HepG2 (cell line): ENCODE data around the gene ARFGAP1. TPM values are rescaled to one million over a fixed set of nuclear protein-coding genes. Genes with fewer than 3 reads are reported as not detected.
A peak's percentile ranks its signal among the peaks of the same experiment; 100 is the strongest.

Experiments
- ATAC-seq: fragments of 200-7000 bp; cut with Tn5 transposase; 3 replicates; pipeline ENCODE4 v1.9.1; 2020; ENCODE audit warnings: mild to moderate bottlenecking, moderate library complexity
- BruUV-seq: library from RNA; stranded (reverse); fragments of 400-500 nt; replicated peaks from 2 replicates; lab custom pipeline; 2021; lab: Mats Ljungman, UMichigan
- CTCF ChIA-PET: fragments of 300-600 bp; formaldehyde crosslinking; extraction: SDS; loops from one replicate; lab custom pipeline; 2021; ENCODE audit warnings: low total read pairs, inconsistent platforms, low intra/inter-chr PET ratio; lab: Yijun Ruan, JAX
- POLR2A ChIA-PET: fragments of 350-600 bp; sonication (Branson Sonifier 250); formaldehyde crosslinking; loops from one replicate; lab custom pipeline; 2020; ENCODE audit warnings: antibody characterized with exemption, inconsistent platforms; lab: Yijun Ruan, JAX
- DNase-seq: peaks from one replicate; pipeline ENCODE4 v3.0.0-alpha.2; 2015; ENCODE audit warnings: low spot score
- FAIRE-seq: peaks from 3 replicates; lab custom pipeline; 2011; peaks lifted over from hg19 to GRCh38; lab: Jason Lieb, UNC
- H2AFZ ChIP-seq: one replicate; pipeline ENCODE4 v1.6.1; 2011; ENCODE audit warnings: low read length, inconsistent platforms
- H3K27ac ChIP-seq: fragments of 300-600 bp; 3 replicates; pipeline ENCODE4 v1.8.0; 2011; ENCODE audit warnings: mixed run types, mild to moderate bottlenecking, mixed read lengths, low read length, inconsistent platforms; ENCODE audit not compliant: insufficient read depth; ENCODE audit errors: extremely low read length
- H3K27me3 ChIP-seq, 2 experiments: fragments of 200-600 bp in 1 of 2; 2 replicates in 1 of 2; 3 replicates in 1 of 2; pipeline versions ENCODE4 v1.6.0 to v1.8.0; 2011; ENCODE audit warnings: low read length in 2 of 2, mild to moderate bottlenecking in 2 of 2, moderate library complexity in 2 of 2, inconsistent platforms in 1 of 2; ENCODE audit not compliant: insufficient read depth in 2 of 2, control insufficient read depth in 1 of 2
- H3K36me3 ChIP-seq, 2 experiments: fragments of 200-600 bp in 1 of 2; replicated peaks in 1 of 2; 2 replicates in 1 of 2; 3 replicates in 1 of 2; pipeline versions ENCODE4 v1.5.1 to v1.8.0; 2011; ENCODE audit warnings: low read length in 2 of 2, inconsistent platforms in 1 of 2; ENCODE audit not compliant: insufficient read depth in 2 of 2, control insufficient read depth in 1 of 2
- H3K4me1 ChIP-seq: 2 replicates; pipeline ENCODE4 v1.5.1; 2012; ENCODE audit warnings: low read length, inconsistent platforms; ENCODE audit not compliant: insufficient read depth
- H3K4me2 ChIP-seq: 2 replicates; pipeline ENCODE4 v1.6.0; 2011; ENCODE audit warnings: low read depth, low read length, inconsistent platforms
- H3K4me3 ChIP-seq, 3 experiments: fragments of 200-600 bp in 1 of 3; sonication (generic), shearing (Covaris generic) in 1 of 3; replicated peaks in 1 of 3; 2 replicates each; pipeline ENCODE4 v1.5.1; 2011 to 2016; ENCODE audit warnings: low read length in 3 of 3, inconsistent platforms in 2 of 3, low read depth in 2 of 3, mild to moderate bottlenecking in 2 of 3, control low read depth in 1 of 3, mixed read lengths in 1 of 3; ENCODE audit not compliant: insufficient read depth in 1 of 3
- H3K79me2 ChIP-seq: one replicate; pipeline ENCODE4 v1.6.1; 2011; ENCODE audit warnings: low read length, inconsistent platforms; ENCODE audit not compliant: insufficient read depth
- H3K9ac ChIP-seq: 2 replicates; pipeline ENCODE4 v1.6.0; 2011; ENCODE audit warnings: mild to moderate bottlenecking, low read depth, low read length, inconsistent platforms; ENCODE audit not compliant: insufficient read depth
- H3K9me3 ChIP-seq: 2 replicates; pipeline ENCODE4 v1.5.1; 2012; ENCODE audit warnings: mild to moderate bottlenecking, low read length
- H4K20me1 ChIP-seq: 2 replicates; pipeline ENCODE4 v1.6.0; 2011; ENCODE audit warnings: inconsistent platforms, mild to moderate bottlenecking, low read length, moderate library complexity; ENCODE audit not compliant: insufficient read depth
- BRCA1 ChIP-seq: sonication (generic); formaldehyde crosslinking; IDR thresholded peaks from 2 replicates; pipeline ENCODE4 v1.4.0; 2020; ENCODE audit warnings: missing genetic modification reagents
- DNMT1 ChIP-seq: sonication (generic); formaldehyde crosslinking; IDR thresholded peaks from 2 replicates; pipeline ENCODE4 v1.5.1; 2020; ENCODE audit warnings: mild to moderate bottlenecking, missing genetic modification reagents
- KMT2A ChIP-seq: sonication (generic); formaldehyde crosslinking; IDR thresholded peaks from 2 replicates; pipeline ENCODE4 v1.4.0; 2020; ENCODE audit warnings: missing genetic modification reagents
- MTA1 ChIP-seq: sonication (generic); formaldehyde crosslinking; IDR thresholded peaks from 2 replicates; pipeline ENCODE4 v1.4.0; 2020; ENCODE audit warnings: missing genetic modification reagents, mild to moderate bottlenecking, borderline replicate concordance
- POGZ ChIP-seq: sonication (generic); formaldehyde crosslinking; IDR thresholded peaks from 2 replicates; pipeline ENCODE4 v1.4.0; 2020; ENCODE audit warnings: mild to moderate bottlenecking, missing genetic modification reagents
- SP5 ChIP-seq: IDR thresholded peaks from 2 replicates; pipeline ENCODE4 v1.6.1; 2016; ENCODE audit warnings: low read depth, borderline replicate concordance
- TCF12 ChIP-seq, 2 experiments: fragments of 450-650 bp in 1 of 2; sonication (generic) in 1 of 2; formaldehyde crosslinking in 1 of 2; IDR thresholded peaks; 2 replicates each; pipeline versions ENCODE4 v1.6.1 to v1.8.0; 2017 to 2022; ENCODE audit warnings: antibody characterized with exemption in 1 of 2, mild to moderate bottlenecking in 1 of 2, missing genetic modification reagents in 1 of 2, moderate library complexity in 1 of 2
- ZNF451 ChIP-seq: sonication (generic); formaldehyde crosslinking; IDR thresholded peaks from 2 replicates; pipeline ENCODE4 v1.5.0; 2020; ENCODE audit warnings: mild to moderate bottlenecking, missing genetic modification reagents
- ZNF747 ChIP-seq: sonication (generic); formaldehyde crosslinking; IDR thresholded peaks from 2 replicates; pipeline ENCODE4 v1.8.1; 2023; ENCODE audit warnings: missing genetic modification reagents, mild to moderate bottlenecking, borderline replicate concordance
- WGBS: methylation state at CpG from one replicate; pipeline ENCODE4 v1.1.6; 2017; ENCODE audit warnings: low lambda C conversion rate; 5-methylcytosine and 5-hydroxymethylcytosine counted together
- in situ Hi-C: cut with HindIII; loops from 2 replicates; pipeline ENCODE4 v1.10.0; 2017; ENCODE audit warnings: low pct_unique_long_range_greater_than_20kb; ENCODE audit not compliant: extremely low pct_ligation_motif_present
- intact Hi-C: fragments of 100-400 bp; cut with micrococcal nuclease; formaldehyde crosslinking; loops from one replicate; pipeline ENCODE4 v1.10.0; 2022; ENCODE audit not compliant: unreplicated experiment
- polyA plus RNA-seq, 8 experiments: library from polyadenylated mRNA; depleted of rRNA in 3 of 8; stranded (reverse) in 7 of 8; unstranded in 1 of 8; fragments of >200 nt; fragmentation: Illumina TruSeq in 4 of 8; extraction: Trizol in 4 of 8; gene quantifications; 2 replicates each; pipeline versions ENCODE4 v1.2.1 to v1.2.3, GENCODE V29; 2011 to 2016; ENCODE audit warnings: low read depth in 4 of 8, missing spikeins in 1 of 8, mixed read lengths in 1 of 8; ENCODE audit not compliant: insufficient read depth in 1 of 8
- total RNA-seq, 5 experiments: library from RNA; depleted of rRNA; stranded (reverse); fragments of >200 nt; fragmentation: Illumina TruSeq; extraction: Trizol; gene quantifications; 2 replicates each; pipeline ENCODE4 v1.2.3, GENCODE V29; 2016; ENCODE audit warnings: low read depth in 1 of 5

ARFGAP1 gene
- total and polyA plus RNA-seq, 2 of the 13 experiments (the other 11 are each of a cell fraction or from before 2014, with no cell fraction given): 132 TPM

DNA sequence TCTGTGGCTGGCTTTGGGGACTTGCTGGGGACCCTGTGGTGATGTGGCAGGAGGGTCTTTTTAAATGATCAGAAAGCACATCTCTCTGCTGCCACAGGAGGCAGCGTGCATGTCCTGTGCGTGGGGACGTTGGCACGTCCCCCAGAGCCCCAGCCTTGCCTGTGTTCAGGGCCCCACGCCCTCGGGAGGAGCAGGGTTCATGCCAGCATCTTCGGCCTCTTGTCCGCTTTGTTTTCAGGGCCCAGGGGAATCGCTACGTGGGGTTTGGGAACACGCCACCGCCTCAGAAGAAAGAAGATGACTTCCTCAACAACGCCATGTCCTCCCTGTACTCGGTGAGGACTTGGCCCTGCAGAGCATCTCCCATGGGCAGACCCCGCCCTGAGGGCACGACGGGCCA lies 6.0 kb downstream of the ARFGAP1 start:
- Histone ChIP-seq H3K4me2 (no peak overlapping the region), H4K20me1 (peaks cover 30% of the 10 kb centered on the region), H3K36me3 (peaks cover 52 to 82% of the 10 kb centered on the region in 2 experiments), H3K4me3 (no peak overlapping the region), H3K27me3 (no peaks in the 10 kb centered on the region; a peak in 1 of 5 replicates), H2AFZ (no peak overlapping the region), H3K9me3 (no peaks in the 10 kb centered on the region), H3K27ac (no peak overlapping the region), H3K9ac (no peak overlapping the region), H3K79me2 (peaks cover 32% of the 10 kb centered on the region), H3K4me1 (peaks cover 13% of the 10 kb centered on the region)
- DNase-seq (no peak), ATAC-seq (no peak), FAIRE-seq (no peak)
- 93% methylated on average over 17 of the region's 17 CpGs for WGBS
- no TSS peak for BruUV-seq
- TF ChIP-seq ZNF451: no peak
- TF ChIP-seq ZNF747: no peak
- TF ChIP-seq KMT2A (CRISPR knock-in tag): no peak
- no peak for TF ChIP-seq POGZ
- no peak for TF ChIP-seq MTA1 (CRISPR knock-in tag)
- no peak for TF ChIP-seq SP5 (CRISPR knock-in tag)
- TF ChIP-seq DNMT1: no peak
- intact Hi-C loops: no loop called here
- in situ Hi-C loops: no loop called here
- ChIA-PET POLR2A (no interaction called here), CTCF (no interaction called here)

DNA sequence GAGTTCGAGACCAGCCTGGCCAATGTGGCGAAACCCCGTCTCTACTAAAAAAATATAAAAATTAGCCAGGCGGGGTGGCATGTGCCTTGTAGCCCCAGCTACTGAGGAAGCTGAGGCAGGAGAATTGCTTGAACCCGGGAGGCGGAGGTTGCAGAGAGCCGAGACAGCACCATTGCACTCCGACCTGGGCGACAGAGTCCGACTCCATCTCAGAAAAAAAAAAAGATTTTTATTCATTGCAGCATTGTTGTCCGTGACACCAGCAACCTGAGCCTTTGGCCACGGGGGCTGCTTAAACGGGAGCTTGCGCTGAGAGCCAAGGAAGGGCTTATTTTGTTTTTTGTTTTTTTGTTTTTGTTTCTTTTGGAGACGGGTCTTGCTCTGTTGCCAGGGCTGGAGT lies 7.3 kb downstream of the ARFGAP1 start:
- CTCF ChIA-PET: interaction anchor here (1.5 kb wide), 1 partner anchor 56 kb away, joined by 4 read pairs; no protein-coding TSS in a partner anchor
- in situ Hi-C loops (no loop called here), intact Hi-C loops (no loop called here)
- TF ChIP-seq BRCA1 (CRISPR knock-in tag): no peak
- no peak for TF ChIP-seq TCF12 (IDR thresholded peaks at IDR 0.05)
- TF ChIP-seq TCF12 (CRISPR knock-in tag; IDR thresholded peaks at IDR 0.05): 0 out of 2 replicates have a peak, but pooled peaks have one; percentile 34
- WGBS: 98% methylated on average over 15 of the region's 15 CpGs
- ATAC-seq (no peak), DNase-seq (no peak), FAIRE-seq (no peak)
- Histone ChIP-seq H3K9ac (no peak overlapping the region), H4K20me1 (peaks cover 19% of the 10 kb centered on the region; the same call in 1 of the 2 replicates), H3K9me3 (no peaks in the 10 kb centered on the region), H3K79me2 (peaks cover 19% of the 10 kb centered on the region), H3K4me2 (no peak overlapping the region), H3K4me3 (no peak overlapping the region), H3K27ac (no peak overlapping the region), H2AFZ (no peak overlapping the region), H3K27me3 (no peaks in the 10 kb centered on the region), H3K4me1 (peaks cover 5% of the 10 kb centered on the region), H3K36me3 (peaks cover 54 to 91% of the 10 kb centered on the region in 2 experiments)
- BruUV-seq: no TSS peak
- POLR2A ChIA-PET: interaction anchor here (1.6 kb wide), 1 partner anchor 7 kb away, joined by 4 read pairs; the partner anchor contains the start of gene ARFGAP1
